IMR-90 (cell line): ENCODE results near the gene P2RY14. TPM values are rescaled to one million over a fixed set of nuclear protein-coding genes. Genes with fewer than 3 reads are reported as not detected.
A peak's percentile ranks its signal among the peaks of the same experiment; 100 is the strongest.

Experiments
- ATAC-seq: fragments of 200-7000 bp; cut with Tn5 transposase; 2 replicates; pipeline ENCODE4 v1.9.1; 2020; ENCODE audit warnings: low read depth, mild to moderate bottlenecking, moderate library complexity
- BruUV-seq: library from RNA; stranded (reverse); fragments of 400-500 nt; replicated peaks from 2 replicates; lab custom pipeline; 2021; lab: Mats Ljungman, UMichigan
- CTCF ChIA-PET: fragments of 300-600 bp; formaldehyde crosslinking; extraction: SDS; loops from one replicate; lab custom pipeline; 2021; ENCODE audit warnings: antibody characterized with exemption; lab: Yijun Ruan, JAX
- POLR2A ChIA-PET: fragments of 300-600 bp; sonication (Branson Sonifier 250); formaldehyde crosslinking; loops from one replicate; lab custom pipeline; 2022; ENCODE audit warnings: antibody characterized with exemption; ENCODE audit not compliant: unreplicated experiment; lab: Charles Lee
- DNase-seq: peaks from one replicate; pipeline ENCODE4 v3.0.0; 2013
- H2AFZ ChIP-seq: replicated peaks from 2 replicates; pipeline ENCODE3; 2013; ENCODE audit warnings: low read length, mild to moderate bottlenecking; ENCODE audit not compliant: poor library complexity
- H2AK5ac ChIP-seq: 2 replicates; pipeline ENCODE4 v1.6.1; 2013; ENCODE audit warnings: low read depth, low read length, inconsistent platforms
- H2AK9ac ChIP-seq: replicated peaks from 2 replicates; pipeline ENCODE3; 2013; ENCODE audit warnings: mild to moderate bottlenecking, low read depth, low read length, moderate library complexity; ENCODE audit not compliant: poor library complexity
- H2BK120ac ChIP-seq: 2 replicates; pipeline ENCODE4 v1.6.1; 2013; ENCODE audit warnings: low read depth, low read length, inconsistent platforms
- H2BK15ac ChIP-seq: 3 replicates; pipeline ENCODE4 v1.6.1; 2013; ENCODE audit warnings: low read depth, low read length, inconsistent platforms
- H2BK20ac ChIP-seq: 2 replicates; pipeline ENCODE4 v1.6.1; 2013; ENCODE audit warnings: low read depth, mild to moderate bottlenecking, inconsistent platforms, low read length, moderate library complexity
- H2BK5ac ChIP-seq: 2 replicates; pipeline ENCODE4 v1.6.1; 2013; ENCODE audit warnings: mild to moderate bottlenecking, low read depth, low read length, inconsistent platforms; ENCODE audit not compliant: poor library complexity, severe bottlenecking
- H3K14ac ChIP-seq: replicated peaks from 2 replicates; pipeline ENCODE4 v1.6.1; 2013; ENCODE audit warnings: low read depth, low read length, inconsistent platforms
- H3K18ac ChIP-seq: 2 replicates; pipeline ENCODE4 v1.6.1; 2013; ENCODE audit warnings: low read depth, low read length, control low read depth
- H3K23ac ChIP-seq: 2 replicates; pipeline ENCODE4 v1.6.1; 2013; ENCODE audit warnings: low read depth, low read length, inconsistent platforms
- H3K27ac ChIP-seq: 2 replicates; pipeline ENCODE4 v1.5.1; 2013; ENCODE audit warnings: mild to moderate bottlenecking, control low read depth, low read length; ENCODE audit not compliant: insufficient read depth
- H3K27me3 ChIP-seq: 2 replicates; pipeline ENCODE4 v1.6.1; 2013; ENCODE audit warnings: low read length; ENCODE audit not compliant: control insufficient read depth, insufficient read depth
- H3K36me3 ChIP-seq: 2 replicates; pipeline ENCODE4 v1.6.1; 2013; ENCODE audit warnings: low read length, mixed read lengths; ENCODE audit not compliant: control insufficient read depth, insufficient read depth
- H3K4ac ChIP-seq: 2 replicates; pipeline ENCODE4 v1.6.1; 2013; ENCODE audit warnings: low read depth, low read length, inconsistent platforms
- H3K4me1 ChIP-seq: 2 replicates; pipeline ENCODE4 v1.6.1; 2013; ENCODE audit warnings: low read length, mixed read lengths; ENCODE audit not compliant: control insufficient read depth, insufficient read depth
- H3K4me2 ChIP-seq: 2 replicates; pipeline ENCODE4 v1.6.1; 2013; ENCODE audit warnings: low read depth, mild to moderate bottlenecking, control low read depth, low read length, moderate library complexity
- H3K4me3 ChIP-seq: 2 replicates; pipeline ENCODE4 v1.5.1; 2013; ENCODE audit warnings: low read depth, mild to moderate bottlenecking, control low read depth, low read length, moderate library complexity; ENCODE audit not compliant: insufficient read depth
- H3K56ac ChIP-seq: 2 replicates; pipeline ENCODE4 v1.6.1; 2013; ENCODE audit warnings: low read length, inconsistent platforms; ENCODE audit not compliant: insufficient read depth; ENCODE audit errors: extremely low read depth
- H3K79me1 ChIP-seq, 2 experiments: 2 replicates each; pipeline ENCODE4 v1.6.1; 2013; ENCODE audit warnings: low read length in 2 of 2, inconsistent platforms in 1 of 2, low read depth in 1 of 2
- H3K9ac ChIP-seq: 2 replicates; pipeline ENCODE4 v1.6.1; 2013; ENCODE audit warnings: low read depth, low read length, control low read depth
- H3K9me1 ChIP-seq: 2 replicates; pipeline ENCODE4 v1.6.1; 2013; ENCODE audit warnings: low read length, inconsistent platforms; ENCODE audit not compliant: insufficient read depth
- H3K9me3 ChIP-seq: 2 replicates; pipeline ENCODE4 v1.6.1; 2013; ENCODE audit warnings: low read length; ENCODE audit not compliant: control insufficient read depth, insufficient read depth
- H4K20me1 ChIP-seq: 2 replicates; pipeline ENCODE4 v1.6.1; 2013; ENCODE audit warnings: low read length, inconsistent platforms; ENCODE audit not compliant: insufficient read depth
- H4K5ac ChIP-seq: 2 replicates; pipeline ENCODE4 v1.6.1; 2013; ENCODE audit warnings: mild to moderate bottlenecking, low read depth, low read length, control low read depth
- H4K8ac ChIP-seq, 2 experiments: 2 replicates each; pipeline ENCODE4 v1.6.1; 2013; ENCODE audit warnings: low read depth in 2 of 2, low read length in 2 of 2, control low read depth in 1 of 2, inconsistent platforms in 1 of 2
- H4K91ac ChIP-seq: 2 replicates; pipeline ENCODE4 v1.6.1; 2013; ENCODE audit warnings: low read depth, low read length, inconsistent platforms; ENCODE audit not compliant: insufficient read depth
- BHLHE40 ChIP-seq: fragments of 150-350 bp; IDR thresholded peaks from 2 replicates; pipeline ENCODE4 v1.6.1; 2016; ENCODE audit warnings: mild to moderate bottlenecking, low read depth, low read length
- CEBPB ChIP-seq: IDR thresholded peaks from 2 replicates; pipeline ENCODE4 v1.6.1; 2012; ENCODE audit warnings: low read depth, low read length, improper control_type of control experiment
- CHD1 ChIP-seq: IDR thresholded peaks from 2 replicates; pipeline ENCODE4 v1.6.1; 2012; ENCODE audit warnings: low read depth, low read length, improper control_type of control experiment
- CTCF ChIP-seq: conservative IDR thresholded peaks from 2 replicates; pipeline ENCODE4 v1.5.1; 2012; ENCODE audit warnings: mild to moderate bottlenecking, low read depth, low read length, improper control_type of control experiment
- ELK1 ChIP-seq: fragments of 150-350 bp; IDR thresholded peaks from 2 replicates; pipeline ENCODE4 v1.6.1; 2016; ENCODE audit warnings: low read depth, mild to moderate bottlenecking, low read length, moderate library complexity, borderline replicate concordance
- FOS ChIP-seq: fragments of 150-350 bp; IDR thresholded peaks from 2 replicates; pipeline ENCODE4 v1.6.1; 2016; ENCODE audit warnings: low read depth, low read length
- MAFK ChIP-seq: IDR thresholded peaks from 2 replicates; pipeline ENCODE4 v1.6.1; 2012; ENCODE audit warnings: low read depth, low read length, improper control_type of control experiment
- MAZ ChIP-seq: IDR thresholded peaks from 2 replicates; pipeline ENCODE4 v1.6.1; 2012; ENCODE audit warnings: low read depth, mild to moderate bottlenecking, low read length, improper control_type of control experiment, moderate library complexity, borderline replicate concordance
- NFE2L2 ChIP-seq: fragments of 150-350 bp; IDR thresholded peaks from 2 replicates; pipeline ENCODE4 v1.6.1; 2016; ENCODE audit warnings: low read depth, mild to moderate bottlenecking, low read length
- POLR2A ChIP-seq: IDR thresholded peaks from 2 replicates; pipeline ENCODE4 v1.6.1; 2012; ENCODE audit warnings: mild to moderate bottlenecking, low read depth, low read length
- RAD21 ChIP-seq: IDR thresholded peaks from 2 replicates; pipeline ENCODE4 v1.6.1; 2012; ENCODE audit warnings: low read length, improper control_type of control experiment
- RCOR1 ChIP-seq: IDR thresholded peaks from 2 replicates; pipeline ENCODE4 v1.6.1; 2012; ENCODE audit warnings: mild to moderate bottlenecking, low read length, improper control_type of control experiment; ENCODE audit not compliant: insufficient replicate concordance
- RFX5 ChIP-seq: IDR thresholded peaks from 2 replicates; pipeline ENCODE4 v1.8.0; 2012; ENCODE audit warnings: low read depth, mild to moderate bottlenecking, low read length, moderate library complexity
- SMC3 ChIP-seq: fragments of 150-350 bp; IDR thresholded peaks from 2 replicates; pipeline ENCODE4 v1.6.1; 2016; ENCODE audit warnings: low read depth, mild to moderate bottlenecking, antibody characterized with exemption, low read length, moderate library complexity
- WGBS, 2 experiments: methylation state at CpG; one replicate each; pipeline versions ENCODE4 v1.1.5 to v1.1.7; 2013; ENCODE audit warnings: missing lambda C conversion rate in 2 of 2; ENCODE audit not compliant: insufficient read length in 1 of 2; ENCODE audit errors: extremely low coverage in 2 of 2; 5-methylcytosine and 5-hydroxymethylcytosine counted together
- dilution Hi-C: fragments of 300-500 bp; cut with HindIII; formaldehyde crosslinking; loops from one replicate; pipeline ENCODE4 v1.14.3; 2018; ENCODE audit warnings: low sequenced_read_pairs; ENCODE audit not compliant: unreplicated experiment
- in situ Hi-C: fragments of 300-500 bp; cut with MboI; formaldehyde crosslinking; loops from 3 replicates; pipeline ENCODE4 v1.14.3; 2019; ENCODE audit warnings: low sequenced_read_pairs, inconsistent platforms, mixed read lengths
- intact Hi-C: fragments of 100-400 bp; cut with micrococcal nuclease; formaldehyde crosslinking; loops from 2 replicates; pipeline ENCODE4 v1.10.0; 2022
- polyA plus RNA-seq, 3 experiments: library from polyadenylated mRNA; depleted of rRNA; stranded (reverse); fragments of >200 nt; gene quantifications; 2 replicates each; pipeline ENCODE4 v1.2.3, GENCODE V29; 2012; ENCODE audit warnings: low replicate concordance in 1 of 3
- total RNA-seq: library from RNA; depleted of rRNA; stranded (reverse); fragments of >200 nt; gene quantifications from 2 replicates; pipeline ENCODE4 v1.2.3, GENCODE V29; 2012

The P2RY14 gene
- total and polyA plus RNA-seq, 2 of the 4 experiments (the other 2 are of a cell fraction) = not detected

GRCh38 chr3:151305060-151305774, 26.9 kb upstream of the P2RY14 start:
- H3K23ac ChIP-seq = no peak overlapping the region
- 0 out of 2 replicates have a peak overlapping the region, but pooled peaks have one; percentile 5 for H3K14ac ChIP-seq
- ChIA-PET CTCF (interaction anchor here (0.6 to 1.2 kb wide), 5 partner anchors 11 to 390 kb away, joined by 3 read pairs; partner anchors contain the start of gene GPR87), POLR2A (no interaction called here)
- H3K4me3 ChIP-seq = no peak overlapping the region
- H2AK9ac ChIP-seq = peak overlapping the region; percentile 25
- H3K36me3 ChIP-seq = no peaks in the 10 kb centered on the region
- H4K91ac ChIP-seq = peak overlapping the region; percentile 41; the same call in 1 of the 2 replicates
- H3K4ac ChIP-seq = peak overlapping the region; percentile 62
- BruUV-seq = no TSS peak
- H3K9me3 ChIP-seq = no peaks in the 10 kb centered on the region
- peak overlapping the region; percentile 57 for H2BK5ac ChIP-seq
- 0 out of 2 replicates have a peak overlapping the region, but pooled peaks have one; percentile 42 for H4K5ac ChIP-seq
- H3K4me2 ChIP-seq = peak overlapping the region; percentile 65
- peak overlapping the region; percentile 32; the same call in 1 of the 3 replicates for H2BK15ac ChIP-seq
- H2BK120ac ChIP-seq = peak overlapping the region; percentile 83
- H3K9ac ChIP-seq = 0 out of 2 replicates have a peak overlapping the region, but pooled peaks have one; percentile 7
- dilution Hi-C loops (no loop called here), intact Hi-C loops (no loop called here), in situ Hi-C loops (no loop called here)
- H3K27me3 ChIP-seq = no peaks in the 10 kb centered on the region
- H3K18ac ChIP-seq = peak overlapping the region; percentile 71
- peak overlapping the region; percentile 72 for H2AFZ ChIP-seq
- peak overlapping the region; percentile 79 for H2BK20ac ChIP-seq
- peak overlapping the region; percentile 37; the same call in 1 of the 2 replicates for H2AK5ac ChIP-seq
- peak; percentile 95 for DNase-seq
- H4K8ac ChIP-seq = peak overlapping the region; percentile 26 to 72; a peak in 2 of 4 replicates
- H3K56ac ChIP-seq = peak overlapping the region; percentile 1; the same call in 1 of the 2 replicates
- peak overlapping the region; percentile 44; the same call in 1 of the 2 replicates for H3K27ac ChIP-seq
- H4K20me1 ChIP-seq = no peaks in the 10 kb centered on the region
- peaks cover 3% of the 10 kb centered on the region for H3K9me1 ChIP-seq
- H3K4me1 ChIP-seq = peaks cover 15% of the 10 kb centered on the region
- ATAC-seq = peak; percentile 90
- WGBS, 2 experiments = 29% methylated on average over 1 of the region's 7 CpGs; no CpG with 5 or more reads in 1 of the 2 experiments
- no peaks in the 10 kb centered on the region for H3K79me1 ChIP-seq
- TF ChIP-seq RFX5 (no peak), POLR2A (no peak), CTCF (peak; percentile 29), CEBPB (peak; percentile 97), CHD1 (no peak), RAD21 (peak; percentile 19; the same call in 1 of the 2 replicates), SMC3 (no peak), RCOR1 (peak; percentile 41), FOS (0 out of 2 replicates have a peak, but pooled peaks have one; percentile 16), BHLHE40 (peak; percentile 37; the same call in 1 of the 2 replicates), MAZ (no peak), ELK1 (no peak), NFE2L2 (no peak), MAFK (no peak)
